Amygdala (tissue), 56 donors: Measurements from ENCODE around the gene PSMB10.

Experiments
- DNase-seq, 56 donors: peaks; one replicate each; lab custom pipeline; 2025; lab: John Stamatoyannopoulos, UW

Gene PSMB10

DNA sequence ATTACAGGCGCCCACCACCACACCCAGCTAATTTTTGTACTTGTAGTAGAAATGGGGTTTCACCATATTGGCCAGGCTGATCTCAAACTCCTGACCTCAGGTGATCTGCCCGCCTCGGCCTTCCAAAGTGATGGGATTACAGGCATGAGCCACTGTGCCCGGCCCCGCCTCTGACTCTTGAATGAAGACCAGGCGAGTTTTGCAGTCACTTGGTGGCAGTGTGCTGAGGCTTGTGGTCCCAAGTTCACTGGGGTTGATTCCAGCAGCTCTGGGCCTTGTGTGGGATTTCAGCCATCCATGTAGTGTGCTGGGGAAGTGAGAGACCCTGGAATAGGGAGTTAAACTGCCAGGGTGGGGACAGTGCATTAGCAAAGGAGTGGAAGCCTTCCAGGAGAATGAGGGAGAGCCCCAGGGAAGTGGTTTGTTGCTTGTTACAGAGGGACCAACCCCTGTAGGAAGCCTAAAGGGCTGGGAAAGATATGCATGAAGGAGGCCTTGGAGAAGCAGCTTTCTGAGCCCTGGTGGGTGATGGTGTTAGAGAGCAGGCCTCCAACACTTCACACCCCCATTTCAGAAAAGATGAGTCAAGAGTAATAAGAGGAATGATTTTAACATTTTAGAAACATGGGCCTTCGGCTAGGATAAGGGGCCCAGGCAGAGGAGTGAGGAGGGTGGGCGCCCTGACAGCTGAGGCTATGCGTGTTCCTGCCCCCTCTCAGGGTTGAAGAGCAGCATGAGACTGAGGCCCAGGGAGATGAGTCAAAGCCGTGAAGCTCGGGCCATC, 29.1 kb downstream of the PSMB10 start:
- DNase-seq = no peak

DNA sequence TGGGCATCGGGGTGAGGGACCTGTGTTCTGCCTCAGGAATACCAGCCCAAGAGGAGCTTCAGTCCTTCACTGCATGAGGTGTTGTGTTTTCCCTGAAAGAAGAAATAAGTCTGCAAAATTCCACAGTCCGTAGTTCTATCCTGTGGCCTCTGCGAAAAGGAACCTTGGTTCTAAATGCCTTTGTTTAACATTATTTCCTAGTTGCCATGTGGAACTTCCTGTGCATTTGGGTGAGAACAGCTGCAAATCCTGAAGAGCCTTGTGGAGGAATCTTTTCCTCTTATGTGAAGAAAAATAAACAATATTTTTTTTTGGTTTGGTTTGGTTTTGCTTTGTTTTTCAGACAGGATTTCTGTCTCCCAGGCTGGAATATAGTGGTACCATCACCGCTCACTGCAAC, 33.8 kb downstream of the PSMB10 start:
- DNase-seq = no peak

GRCh38 chr16:67901734-67902133, 34.9 kb downstream of the PSMB10 start:
- no peak for DNase-seq

- DNase-seq = peak in 12 of 56 donors; percentile 8 to 36 (median 16)
Measured at GRCh38 chr16:67897231-67897630, 39.4 kb downstream of the PSMB10 start.

DNA sequence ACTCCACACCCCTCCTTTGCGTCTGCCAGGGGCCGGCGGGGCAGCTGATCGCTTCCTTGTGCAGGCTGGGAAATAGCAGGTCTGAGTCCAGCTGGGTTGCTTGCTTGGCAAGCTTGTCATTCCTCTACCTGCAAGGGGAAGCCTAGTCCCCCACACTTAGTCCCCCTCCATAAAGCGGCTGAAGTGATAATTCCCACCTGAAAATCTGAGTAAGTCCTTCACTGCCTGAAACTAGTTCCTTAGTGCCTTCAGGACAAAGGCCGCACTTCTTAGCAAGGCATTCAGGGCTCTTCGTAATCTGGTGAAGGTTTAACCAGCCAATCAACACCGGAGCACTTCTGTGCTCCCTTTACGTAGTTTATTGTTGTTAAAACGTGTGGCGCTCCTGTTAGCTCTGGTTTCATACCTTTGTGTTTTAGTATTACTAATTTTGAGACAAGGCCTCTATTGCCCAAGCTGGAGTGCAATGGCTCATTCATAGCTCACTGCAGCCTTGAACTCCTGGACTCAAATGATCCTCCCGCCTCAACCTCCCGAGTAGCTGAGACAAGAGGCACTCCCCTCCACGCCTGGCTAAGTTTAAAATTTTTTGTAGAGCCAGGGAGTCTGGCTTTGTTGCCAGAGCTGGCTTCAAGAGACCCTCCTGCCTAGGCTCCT, 42.8 kb downstream of the PSMB10 start:
- DNase-seq = peak in 1 of 56 donors; percentile 35

GRCh38 chr16:67892899-67893742, 43.5 kb downstream of the PSMB10 start, which contains the start of gene PSKH1:
Gene PSKH1 (plus strand): TSS chr16:67893254. CDS start chr16:67908750, 15,496 bp downstream.
- peak; percentile 31 to 98 (median 94) for DNase-seq

DNA sequence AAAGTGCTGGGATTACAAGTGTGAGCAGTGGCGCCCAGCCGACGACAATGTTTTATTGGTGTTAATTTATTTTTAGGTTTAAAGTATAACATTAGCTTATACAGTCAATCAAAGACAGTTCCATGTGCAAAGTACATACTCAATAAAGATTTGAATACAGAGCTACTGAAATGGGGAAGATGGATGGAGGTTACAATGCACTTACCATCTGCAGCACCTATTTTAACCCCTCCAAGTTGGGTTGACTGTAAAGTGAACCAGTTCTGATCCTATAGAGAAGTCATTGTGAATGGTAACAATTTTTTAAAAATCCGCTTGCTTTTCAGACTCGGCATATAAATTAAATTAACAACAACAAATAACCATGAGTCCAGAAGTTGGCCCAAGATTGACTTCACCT, 44.3 kb downstream of the PSMB10 start:
- no peak for DNase-seq

GRCh38 chr16:67888331-67888730, 48.3 kb downstream of the PSMB10 start:
- no peak for DNase-seq

DNA sequence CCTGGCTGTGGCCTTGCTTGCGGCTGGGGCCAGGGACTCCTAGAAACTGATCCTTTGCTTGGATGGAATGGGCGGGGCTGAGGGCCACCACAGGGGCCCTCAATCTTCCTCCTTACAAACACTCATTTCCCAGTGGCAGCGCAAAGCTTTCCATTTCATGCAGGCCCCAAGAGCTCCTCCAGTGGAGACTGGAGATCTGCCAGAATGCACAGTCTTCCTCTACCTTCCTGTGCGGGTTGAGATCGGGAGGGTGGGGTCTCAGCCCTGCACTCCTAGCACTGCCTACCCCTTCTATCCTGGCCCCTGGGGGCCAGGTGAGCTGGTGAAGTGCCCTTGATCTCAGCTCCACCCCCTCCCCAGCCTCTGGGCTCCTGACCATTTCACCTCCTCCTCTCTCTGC, 50.3 kb downstream of the PSMB10 start:
- DNase-seq = no peak

- no peak for DNase-seq
Measured at GRCh38 chr16:67885976-67886375, 50.7 kb downstream of the PSMB10 start.

GRCh38 chr16:67885545-67885944, 51.1 kb downstream of the PSMB10 start:
- DNase-seq = no peak

DNA sequence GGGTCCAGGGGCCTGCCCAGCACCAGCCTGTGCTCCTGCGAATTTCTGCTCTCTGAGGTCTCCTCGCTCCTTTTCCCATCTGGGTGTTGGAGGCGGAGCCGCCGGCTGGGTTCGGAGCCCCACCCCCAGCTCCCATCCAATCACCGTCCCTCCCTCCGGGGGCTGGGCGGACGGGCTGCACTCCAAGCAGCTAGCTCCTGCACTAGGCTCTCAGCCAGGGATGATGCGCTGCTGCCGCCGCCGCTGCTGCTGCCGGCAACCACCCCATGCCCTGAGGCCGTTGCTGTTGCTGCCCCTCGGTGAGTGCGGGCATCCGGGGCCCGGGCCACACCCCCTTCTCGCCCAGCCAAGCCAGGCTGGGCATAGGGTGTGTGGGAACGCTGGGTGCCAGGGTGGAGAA, 52.0 kb downstream of the PSMB10 start, which contains the start of gene NRN1L:
Gene NRN1L, plus strand, starts transcription at position 202 of the 400 bp plus-strand sequence. Its CDS starts 19 bp downstream, at position 221.
- peak in 55 of 56 donors; percentile 18 to 95 (median 84) for DNase-seq
